HCT116 (cell line): ENCODE data around the gene CHCHD3. TPM values are rescaled to one million over a fixed set of nuclear protein-coding genes. Genes with fewer than 3 reads are reported as not detected.

ENCODE experiments used
- ATAC-seq: fragments of 200-7000 bp; cut with Tn5 transposase; 2 replicates; pipeline ENCODE4 v1.9.1; 2020; ENCODE audit warnings: mild to moderate bottlenecking, moderate library complexity
- BruUV-seq: library from RNA; stranded (reverse); fragments of 400-500 nt; replicated peaks from 2 replicates; lab custom pipeline; 2021; lab: Mats Ljungman, UMichigan
- CTCF ChIA-PET: fragments of 300-600 bp; sonication (Branson Sonifier 250); formaldehyde crosslinking; loops from one replicate; lab custom pipeline; 2021; ENCODE audit warnings: antibody characterized with exemption; lab: Charles Lee
- POLR2A ChIA-PET: fragments of 300-600, 350-600 bp; sonication (Branson Sonifier 250); formaldehyde crosslinking; loops from one replicate; lab custom pipeline; 2021; ENCODE audit warnings: antibody characterized with exemption; lab: Charles Lee
- RAD21 ChIA-PET, 2 experiments: fragments of 300-600 bp; sonication (Branson Sonifier 250); formaldehyde crosslinking; loops; one replicate each; lab custom pipeline; 2023; ENCODE audit warnings: low total read pairs in 2 of 2; ENCODE audit not compliant: uncharacterized antibody in 2 of 2, unreplicated experiment in 2 of 2, low non-redundant PET in 1 of 2; lab: Charles Lee
- DNase-seq: peaks from one replicate; pipeline ENCODE4 v3.0.0-alpha.2; 2010; ENCODE audit warnings: low read depth, low spot score
- H2AFZ ChIP-seq: fragments of 200-600 bp; shearing (Covaris generic), sonication (generic); 2 replicates; pipeline ENCODE4 v1.6.1; 2017; ENCODE audit warnings: low read depth, mixed run types, mixed read lengths, antibody characterized with exemption, low read length; ENCODE audit not compliant: poor library complexity, severe bottlenecking
- H3K27ac ChIP-seq: 2 replicates; pipeline ENCODE4 v1.5.1; 2012; ENCODE audit warnings: low read depth, low read length
- H3K27me3 ChIP-seq: fragments of 200-600 bp; sonication (generic); 2 replicates; pipeline ENCODE4 v1.6.1; 2016; ENCODE audit warnings: mixed run types, low read length, mixed read lengths; ENCODE audit not compliant: insufficient read depth
- H3K36me3 ChIP-seq, 2 experiments: fragments of 200-500 bp in 1 of 2; fragments of 200-600 bp in 1 of 2; sonication (Bioruptor generic) in 1 of 2; sonication (generic) in 1 of 2; 2 replicates each; pipeline versions ENCODE4 v1.5.1 to v1.6.1; 2014 to 2016; ENCODE audit warnings: low read length in 2 of 2, inconsistent platforms in 1 of 2, mixed read lengths in 1 of 2, mixed run types in 1 of 2; ENCODE audit not compliant: insufficient read depth in 2 of 2, control insufficient read depth in 1 of 2
- H3K4me1 ChIP-seq, 2 experiments: fragments of 200-600 bp in 1 of 2; sonication (generic) in 1 of 2; 2 replicates each; pipeline versions ENCODE4 v1.5.1 to v1.6.1; 2012 to 2017; ENCODE audit warnings: low read length in 2 of 2, inconsistent platforms in 1 of 2, mild to moderate bottlenecking in 1 of 2, mixed read lengths in 1 of 2, mixed run types in 1 of 2, moderate library complexity in 1 of 2; ENCODE audit not compliant: insufficient read depth in 2 of 2, control insufficient read depth in 1 of 2
- H3K4me2 ChIP-seq: fragments of 200-600 bp; sonication (generic); 2 replicates; pipeline ENCODE4 v1.6.1; 2017; ENCODE audit warnings: mixed run types, low read length, mixed read lengths
- H3K4me3 ChIP-seq, 2 experiments: fragments of 200-600 bp in 1 of 2; sonication (generic) in 1 of 2; replicated peaks in 1 of 2; 2 replicates each; pipeline ENCODE4 v1.5.1; 2011 to 2016; ENCODE audit warnings: low read length in 2 of 2, control low read depth in 1 of 2, low read depth in 1 of 2, mild to moderate bottlenecking in 1 of 2, mixed read lengths in 1 of 2, mixed run types in 1 of 2
- H3K79me2 ChIP-seq: fragments of 200-600 bp; sonication (generic); 2 replicates; pipeline ENCODE4 v1.6.1; 2017; ENCODE audit warnings: mild to moderate bottlenecking, mixed run types, low read length, moderate library complexity, mixed read lengths; ENCODE audit not compliant: insufficient read depth
- H3K9ac ChIP-seq: fragments of 200-600 bp; sonication (generic); 2 replicates; pipeline ENCODE4 v1.6.1; 2016; ENCODE audit warnings: low read length, mixed read lengths
- H3K9me2 ChIP-seq: fragments of 200-600 bp; sonication (generic), shearing (Covaris generic); 2 replicates; pipeline ENCODE4 v1.6.1; 2017; ENCODE audit warnings: mixed run types, mild to moderate bottlenecking, moderate library complexity; ENCODE audit not compliant: insufficient read depth
- H3K9me3 ChIP-seq, 2 experiments: fragments of 200-500 bp in 1 of 2; fragments of 200-600 bp in 1 of 2; sonication (Bioruptor generic) in 1 of 2; sonication (generic) in 1 of 2; 2 replicates each; pipeline ENCODE4 v1.6.1; 2014 to 2017; ENCODE audit warnings: low read length in 2 of 2, mixed read lengths in 2 of 2, inconsistent platforms in 1 of 2, low read depth in 1 of 2, mild to moderate bottlenecking in 1 of 2, mixed run types in 1 of 2, moderate library complexity in 1 of 2; ENCODE audit not compliant: control insufficient read depth in 1 of 2, insufficient read depth in 1 of 2
- H4K20me1 ChIP-seq: fragments of 200-600 bp; sonication (generic), shearing (Covaris generic); 2 replicates; pipeline ENCODE4 v1.6.1; 2017; ENCODE audit warnings: mixed run types, mild to moderate bottlenecking, moderate library complexity; ENCODE audit not compliant: insufficient read depth
- CBX3 ChIP-seq: IDR thresholded peaks from 2 replicates; pipeline ENCODE4 v1.6.1; 2012; ENCODE audit warnings: low read depth
- CEBPB ChIP-seq: IDR thresholded peaks from 2 replicates; pipeline ENCODE4 v1.6.1; 2012; ENCODE audit warnings: low read depth
- ELF1 ChIP-seq: IDR thresholded peaks from 2 replicates; pipeline ENCODE4 v1.6.1; 2012; ENCODE audit warnings: low read depth, borderline replicate concordance
- EZH2 ChIP-seq: fragments of 200-600 bp; sonication (generic); IDR thresholded peaks from 2 replicates; pipeline ENCODE4 v1.6.1; 2017; ENCODE audit warnings: antibody characterized with exemption, mixed run types
- EZH2phosphoT487 ChIP-seq: fragments of 200-600 bp; IDR thresholded peaks from 2 replicates; pipeline ENCODE4 v1.6.1; 2018; ENCODE audit warnings: antibody characterized with exemption, borderline replicate concordance
- FOSL1 ChIP-seq: IDR thresholded peaks from 2 replicates; pipeline ENCODE4 v1.6.1; 2012; ENCODE audit warnings: low read depth
- JUND ChIP-seq: IDR thresholded peaks from 2 replicates; pipeline ENCODE4 v1.6.1; 2012
- POLR2A ChIP-seq: IDR thresholded peaks from 2 replicates; pipeline ENCODE4 v1.7.0; 2011; ENCODE audit warnings: borderline replicate concordance; ENCODE audit not compliant: insufficient read depth, insufficient read length; ENCODE audit errors: extremely low read depth
- POLR2AphosphoS5 ChIP-seq: IDR thresholded peaks from 2 replicates; pipeline ENCODE4 v1.6.1; 2011; ENCODE audit warnings: mild to moderate bottlenecking, low read depth, low read length, moderate library complexity
- RAD21 ChIP-seq: IDR thresholded peaks from 2 replicates; pipeline ENCODE4 v1.6.1; 2012; ENCODE audit warnings: low read depth, mild to moderate bottlenecking
- SIN3A ChIP-seq: IDR thresholded peaks from 2 replicates; pipeline ENCODE4 v1.6.1; 2012; ENCODE audit warnings: low read depth
- SP1 ChIP-seq: IDR thresholded peaks from 2 replicates; pipeline ENCODE4 v1.6.1; 2012; ENCODE audit warnings: low read depth
- SRF ChIP-seq: IDR thresholded peaks from 2 replicates; pipeline ENCODE4 v1.6.1; 2012; ENCODE audit warnings: low read depth
- YY1 ChIP-seq: IDR thresholded peaks from 2 replicates; pipeline ENCODE4 v1.6.1; 2011; ENCODE audit warnings: low read length, low read depth, moderate library complexity, mild to moderate bottlenecking; ENCODE audit not compliant: insufficient replicate concordance; ENCODE audit errors: extremely low read depth
- ZFX ChIP-seq: fragments of 450-650 bp; IDR thresholded peaks from 2 replicates; pipeline ENCODE4 v1.6.1; 2017
- intact Hi-C: fragments of 100-400 bp; cut with micrococcal nuclease; formaldehyde crosslinking; loops from 2 replicates; pipeline ENCODE4 v1.10.0; 2022
- total RNA-seq: library from RNA; stranded (reverse); gene quantifications from one replicate; pipeline ENCODE4 v1.2.1, GENCODE V29; 2021; ENCODE audit not compliant: unreplicated experiment
- TF ChIP-seq, protein P1 (sequence below): IDR thresholded peaks from 2 replicates; pipeline ENCODE4 v1.6.1; 2012
- TF ChIP-seq, protein P2 (sequence below): IDR thresholded peaks from 2 replicates; pipeline ENCODE4 v1.6.1; 2011; ENCODE audit warnings: mild to moderate bottlenecking, low read length, moderate library complexity; ENCODE audit not compliant: insufficient replicate concordance; ENCODE audit errors: extremely low read depth
- TF ChIP-seq, protein P3 (sequence below), 3 experiments: fragments of 200-600 bp in 1 of 3; sonication (generic) in 1 of 3; IDR thresholded peaks in 2 of 3; conservative IDR thresholded peaks in 1 of 3; 2 replicates each; pipeline ENCODE4 v1.5.1; 2012 to 2017; ENCODE audit warnings: low read depth in 2 of 3, low read length in 2 of 3, antibody characterized with exemption in 1 of 3, borderline replicate concordance in 1 of 3, control low read depth in 1 of 3, mild to moderate bottlenecking in 1 of 3, mixed read lengths in 1 of 3, mixed run types in 1 of 3, moderate library complexity in 1 of 3; ENCODE audit not compliant: insufficient read depth in 1 of 3
- TF ChIP-seq, protein P4 (sequence below): IDR thresholded peaks from 2 replicates; pipeline ENCODE4 v1.6.1; 2012
- TF ChIP-seq, protein P5 (sequence below): IDR thresholded peaks from 2 replicates; pipeline ENCODE4 v1.6.1; 2012; ENCODE audit warnings: low read depth

CHCHD3 gene
- total RNA-seq, 1 experiment from 2014 or later, result 73.5 TPM

DNA sequence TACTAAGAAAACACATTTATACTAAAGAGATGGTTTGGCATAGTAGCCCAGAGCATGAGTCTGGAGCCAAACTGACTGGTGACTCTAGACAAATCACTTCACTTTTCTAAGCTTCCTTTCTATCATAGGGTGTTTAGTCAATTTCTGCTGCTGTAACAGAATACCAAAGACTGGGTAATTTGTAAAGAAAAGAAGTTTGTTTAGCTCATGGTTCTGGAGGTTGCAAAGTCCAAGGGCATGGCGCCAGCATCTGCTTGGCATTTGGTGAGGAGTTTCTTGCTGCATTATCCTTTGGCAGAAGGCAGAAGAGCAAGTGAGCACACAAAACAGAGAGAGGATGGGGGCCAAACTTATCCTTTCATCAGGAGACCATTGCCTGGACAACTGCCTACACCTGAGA, 146.3 kb downstream of the CHCHD3 start:
- H3K4me3 ChIP-seq, result no peak overlapping the region
- TF ChIP-seq SRF (no peak), JUND (no peak), POLR2AphosphoS5 (no peak), SIN3A (no peak), ELF1 (no peak), SP1 (no peak), EZH2 (no peak), ZFX (no peak), EZH2phosphoT487 (no peak), FOSL1 (no peak), YY1 (no peak), POLR2A (no peak), CEBPB (no peak), RAD21 (no peak), CBX3 (no peak)
- TF ChIP-seq, protein P1, sequence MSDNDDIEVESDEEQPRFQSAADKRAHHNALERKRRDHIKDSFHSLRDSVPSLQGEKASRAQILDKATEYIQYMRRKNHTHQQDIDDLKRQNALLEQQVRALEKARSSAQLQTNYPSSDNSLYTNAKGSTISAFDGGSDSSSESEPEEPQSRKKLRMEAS, result no peak
- TF ChIP-seq, protein P2, sequence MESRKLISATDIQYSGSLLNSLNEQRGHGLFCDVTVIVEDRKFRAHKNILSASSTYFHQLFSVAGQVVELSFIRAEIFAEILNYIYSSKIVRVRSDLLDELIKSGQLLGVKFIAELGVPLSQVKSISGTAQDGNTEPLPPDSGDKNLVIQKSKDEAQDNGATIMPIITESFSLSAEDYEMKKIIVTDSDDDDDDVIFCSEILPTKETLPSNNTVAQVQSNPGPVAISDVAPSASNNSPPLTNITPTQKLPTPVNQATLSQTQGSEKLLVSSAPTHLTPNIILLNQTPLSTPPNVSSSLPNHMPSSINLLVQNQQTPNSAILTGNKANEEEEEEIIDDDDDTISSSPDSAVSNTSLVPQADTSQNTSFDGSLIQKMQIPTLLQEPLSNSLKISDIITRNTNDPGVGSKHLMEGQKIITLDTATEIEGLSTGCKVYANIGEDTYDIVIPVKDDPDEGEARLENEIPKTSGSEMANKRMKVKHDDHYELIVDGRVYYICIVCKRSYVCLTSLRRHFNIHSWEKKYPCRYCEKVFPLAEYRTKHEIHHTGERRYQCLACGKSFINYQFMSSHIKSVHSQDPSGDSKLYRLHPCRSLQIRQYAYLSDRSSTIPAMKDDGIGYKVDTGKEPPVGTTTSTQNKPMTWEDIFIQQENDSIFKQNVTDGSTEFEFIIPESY, result no peak
- TF ChIP-seq, protein P3, sequence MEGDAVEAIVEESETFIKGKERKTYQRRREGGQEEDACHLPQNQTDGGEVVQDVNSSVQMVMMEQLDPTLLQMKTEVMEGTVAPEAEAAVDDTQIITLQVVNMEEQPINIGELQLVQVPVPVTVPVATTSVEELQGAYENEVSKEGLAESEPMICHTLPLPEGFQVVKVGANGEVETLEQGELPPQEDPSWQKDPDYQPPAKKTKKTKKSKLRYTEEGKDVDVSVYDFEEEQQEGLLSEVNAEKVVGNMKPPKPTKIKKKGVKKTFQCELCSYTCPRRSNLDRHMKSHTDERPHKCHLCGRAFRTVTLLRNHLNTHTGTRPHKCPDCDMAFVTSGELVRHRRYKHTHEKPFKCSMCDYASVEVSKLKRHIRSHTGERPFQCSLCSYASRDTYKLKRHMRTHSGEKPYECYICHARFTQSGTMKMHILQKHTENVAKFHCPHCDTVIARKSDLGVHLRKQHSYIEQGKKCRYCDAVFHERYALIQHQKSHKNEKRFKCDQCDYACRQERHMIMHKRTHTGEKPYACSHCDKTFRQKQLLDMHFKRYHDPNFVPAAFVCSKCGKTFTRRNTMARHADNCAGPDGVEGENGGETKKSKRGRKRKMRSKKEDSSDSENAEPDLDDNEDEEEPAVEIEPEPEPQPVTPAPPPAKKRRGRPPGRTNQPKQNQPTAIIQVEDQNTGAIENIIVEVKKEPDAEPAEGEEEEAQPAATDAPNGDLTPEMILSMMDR (IDR thresholded peaks at IDR 0.05 in 2 of 3, conservative IDR thresholded peaks at IDR 0.05 in 1 of 3; ENCODE audit: borderline replicate concordance in 1 of 3, insufficient read depth in 1 of 3, low read depth in 2 of 3, low read length in 2 of 3), result no peak
- TF ChIP-seq, protein P4, sequence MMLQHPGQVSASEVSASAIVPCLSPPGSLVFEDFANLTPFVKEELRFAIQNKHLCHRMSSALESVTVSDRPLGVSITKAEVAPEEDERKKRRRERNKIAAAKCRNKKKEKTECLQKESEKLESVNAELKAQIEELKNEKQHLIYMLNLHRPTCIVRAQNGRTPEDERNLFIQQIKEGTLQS, result no peak
- TF ChIP-seq, protein P5, sequence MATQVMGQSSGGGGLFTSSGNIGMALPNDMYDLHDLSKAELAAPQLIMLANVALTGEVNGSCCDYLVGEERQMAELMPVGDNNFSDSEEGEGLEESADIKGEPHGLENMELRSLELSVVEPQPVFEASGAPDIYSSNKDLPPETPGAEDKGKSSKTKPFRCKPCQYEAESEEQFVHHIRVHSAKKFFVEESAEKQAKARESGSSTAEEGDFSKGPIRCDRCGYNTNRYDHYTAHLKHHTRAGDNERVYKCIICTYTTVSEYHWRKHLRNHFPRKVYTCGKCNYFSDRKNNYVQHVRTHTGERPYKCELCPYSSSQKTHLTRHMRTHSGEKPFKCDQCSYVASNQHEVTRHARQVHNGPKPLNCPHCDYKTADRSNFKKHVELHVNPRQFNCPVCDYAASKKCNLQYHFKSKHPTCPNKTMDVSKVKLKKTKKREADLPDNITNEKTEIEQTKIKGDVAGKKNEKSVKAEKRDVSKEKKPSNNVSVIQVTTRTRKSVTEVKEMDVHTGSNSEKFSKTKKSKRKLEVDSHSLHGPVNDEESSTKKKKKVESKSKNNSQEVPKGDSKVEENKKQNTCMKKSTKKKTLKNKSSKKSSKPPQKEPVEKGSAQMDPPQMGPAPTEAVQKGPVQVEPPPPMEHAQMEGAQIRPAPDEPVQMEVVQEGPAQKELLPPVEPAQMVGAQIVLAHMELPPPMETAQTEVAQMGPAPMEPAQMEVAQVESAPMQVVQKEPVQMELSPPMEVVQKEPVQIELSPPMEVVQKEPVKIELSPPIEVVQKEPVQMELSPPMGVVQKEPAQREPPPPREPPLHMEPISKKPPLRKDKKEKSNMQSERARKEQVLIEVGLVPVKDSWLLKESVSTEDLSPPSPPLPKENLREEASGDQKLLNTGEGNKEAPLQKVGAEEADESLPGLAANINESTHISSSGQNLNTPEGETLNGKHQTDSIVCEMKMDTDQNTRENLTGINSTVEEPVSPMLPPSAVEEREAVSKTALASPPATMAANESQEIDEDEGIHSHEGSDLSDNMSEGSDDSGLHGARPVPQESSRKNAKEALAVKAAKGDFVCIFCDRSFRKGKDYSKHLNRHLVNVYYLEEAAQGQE, result no peak
- no peak overlapping the region for H3K27ac ChIP-seq
- no peaks in the 10 kb centered on the region for H3K9me2 ChIP-seq
- ChIA-PET POLR2A (no interaction called here), CTCF (no interaction called here), RAD21 (no interaction called here)
- intact Hi-C loops, result no loop called here
- no peak for ATAC-seq
- H3K9ac ChIP-seq, result no peak overlapping the region
- 0 out of 2 replicates have a peak, but pooled peaks cover 3% of the 10 kb centered on the region for H3K79me2 ChIP-seq
- no peaks in the 10 kb centered on the region for H3K4me1 ChIP-seq
- 0 out of 2 replicates have a peak, but pooled peaks cover 3% of the 10 kb centered on the region for H4K20me1 ChIP-seq
- no TSS peak for BruUV-seq
- no peak overlapping the region for H2AFZ ChIP-seq
- no peaks in the 10 kb centered on the region for H3K27me3 ChIP-seq
- no peak overlapping the region for H3K4me2 ChIP-seq
- no peak for DNase-seq
- H3K36me3 ChIP-seq, result no peaks in the 10 kb centered on the region
- H3K9me3 ChIP-seq, result no peaks in the 10 kb centered on the region
